ENCODE measurements around the gene FARP1. TPM values are rescaled to one million over a fixed set of nuclear protein-coding genes. Genes with fewer than 3 reads are reported as not detected.

The FARP1 gene
- total and polyA plus RNA-seq, 2 of the 8 experiments (the other 6 are each of a cell fraction or from before 2014, with no cell fraction given), result 24.7 to 104 TPM

- ChIA-PET CTCF (ENCODE audit: partially characterized antibody) (interaction anchor here (1.7 kb wide), 1 partner anchor 110 kb away, joined by 6 read pairs; no protein-coding TSS in a partner anchor), POLR2A (ENCODE audit: partially characterized antibody) (no interaction called here)
- Histone ChIP-seq H3K4me1 (replicated peaks in 1 of 4; ENCODE audit: control insufficient read depth in 3 of 4, insufficient read depth in 4 of 4, low read length in 3 of 4) (peaks cover 5 to 10% (median 8%) of the 10 kb centered on the region in 4 experiments; a peak in 6 of 7 replicates), H3K79me2 (ENCODE audit: control insufficient read depth in 1 of 2, insufficient read depth in 2 of 2, low read length in 2 of 2) (peaks cover 0 to 38% of the 10 kb centered on the region in 2 experiments; a peak in 2 of 4 replicates), H4K8ac (ENCODE audit: extremely low read depth, insufficient read depth, low read length) (no peak overlapping the region), H3K36me3 (ENCODE audit: control insufficient read depth in 2 of 4, insufficient read depth in 4 of 4, low read length in 3 of 4) (no peaks in the 10 kb centered on the region; a peak in 1 of 8 replicates), H2BK15ac (ENCODE audit: low read length) (no peak overlapping the region), H2AK5ac (ENCODE audit: low read depth, low read length) (no peak overlapping the region), H2BK20ac (ENCODE audit: low read length) (no peak overlapping the region; the same call in 1 of the 2 replicates), H3K56ac (replicated peaks; ENCODE audit: insufficient read length, low read depth, low read length) (no peak overlapping the region), H3K4me3 (ENCODE audit: extremely low read depth in 1 of 4, insufficient read depth in 2 of 4, low read depth in 3 of 4, low read length in 4 of 4) (no peak overlapping the region), H2AFZ (ENCODE audit: low read length) (no peak overlapping the region), H3K27ac (ENCODE audit: low read depth, low read length) (no peak overlapping the region), H3K9ac (replicated peaks in 1 of 4; ENCODE audit: extremely low read depth in 1 of 4, low read depth in 3 of 4, low read length in 3 of 4) (no peak overlapping the region; a peak in 1 of 7 replicates), H3K23me2 (ENCODE audit: low read depth, low read length) (no peaks in the 10 kb centered on the region), H2BK120ac (replicated peaks; ENCODE audit: low read depth, low read length) (no peak overlapping the region), H3K4me2 (ENCODE audit: insufficient read depth in 1 of 2, low read depth in 2 of 2, low read length in 2 of 2) (peak overlapping the region; percentile 21 to 45; a peak in 2 of 4 replicates), H3K9me3 (ENCODE audit: insufficient read depth in 2 of 2, low read depth in 1 of 2, low read length in 1 of 2) (no peaks in the 10 kb centered on the region), H4K5ac (ENCODE audit: insufficient read length, low read depth, low read length) (peak overlapping the region; percentile 29), H3K4ac (replicated peaks; ENCODE audit: insufficient read length, low read depth, low read length) (no peak overlapping the region), H3K79me1 (ENCODE audit: low read depth, low read length) (peaks cover 3% of the 10 kb centered on the region; the same call in 1 of the 2 replicates), H3K27me3 (replicated peaks in 1 of 4; ENCODE audit: control insufficient read depth in 3 of 4, extremely low read depth in 1 of 4, insufficient read depth in 3 of 4, low read length in 3 of 4) (no peaks in the 10 kb centered on the region), H2BK12ac (ENCODE audit: low read depth, low read length) (no peak overlapping the region), H4K20me1 (replicated peaks in 1 of 2; ENCODE audit: control insufficient read depth in 1 of 2, insufficient read depth in 2 of 2, low read length in 2 of 2) (no peaks in the 10 kb centered on the region), H4K91ac (replicated peaks; ENCODE audit: insufficient read length, low read length) (no peak overlapping the region), H2BK5ac (ENCODE audit: low read depth, low read length) (peak overlapping the region; percentile 54; the same call in 1 of the 2 replicates), H3K18ac (ENCODE audit: extremely low read depth, low read length) (peak overlapping the region; percentile 73; the same call in 1 of the 2 replicates), H3K14ac (ENCODE audit: insufficient read length) (no peak overlapping the region), H3K23ac (ENCODE audit: insufficient read length) (no peak overlapping the region)
- DNase-seq (ENCODE audit: low read depth in 1 of 2, low spot score in 2 of 2) (peak; percentile 7 to 56), FAIRE-seq (no peak)
- TF ChIP-seq TCF12 (IDR thresholded peaks at IDR 0.05; ENCODE audit: low read depth, low read length) (peak; percentile 52; the same call in 1 of the 2 replicates), TAF1 (IDR thresholded peaks at IDR 0.05; ENCODE audit: low read depth, low read length) (no peak)
- 82% methylated on average over 12 of the region's 14 CpGs; no CpG with 5 or more reads in 1 of the 2 experiments for WGBS, 2 experiments (ENCODE audit: extremely low coverage in 1 of 2, insufficient coverage in 1 of 2, insufficient read length in 1 of 2, insufficient replicate concordance in 2 of 2, low coverage in 1 of 2, low lambda C conversion rate in 2 of 2, missing lambda C conversion rate in 1 of 2)
Measured at GRCh38 chr13:98239162-98240076, 96.5 kb downstream of the FARP1 start.

Measured in H1 (cell line).